C4-2B (cell line): ENCODE measurements around the gene LRPAP1.
"Not testable (repeated sequence)": the region's sequence is repeated elsewhere in the genome, so short reads cannot be mapped to it uniquely, and the experiment has no call there.

Experiments used
- ZFX ChIP-seq: fragments of 450-650 bp; IDR thresholded peaks from 2 replicates; pipeline ENCODE4 v1.6.1; 2017
- TF ChIP-seq, protein P1 (sequence below): fragments of 450-650 bp; conservative IDR thresholded peaks from 2 replicates; pipeline ENCODE4 v1.5.1; 2017; ENCODE audit warnings: mild to moderate bottlenecking

DNA sequence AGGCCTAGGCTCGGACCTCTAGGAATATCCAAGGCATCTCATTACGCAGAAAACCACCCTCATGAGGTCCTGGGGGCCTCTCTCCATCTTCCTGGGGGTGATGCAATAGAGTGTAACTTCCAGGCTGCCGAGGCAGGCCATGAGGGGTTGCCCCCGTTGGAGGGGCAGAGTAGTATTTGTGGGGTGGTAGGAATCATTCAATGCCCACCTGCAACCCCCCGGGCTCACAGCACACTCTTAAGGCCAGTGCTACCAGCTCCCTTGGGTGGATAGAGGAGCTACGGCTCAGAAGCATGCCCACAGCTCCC lies 17.4 kb upstream of the LRPAP1 start:
- TF ChIP-seq, protein P1, sequence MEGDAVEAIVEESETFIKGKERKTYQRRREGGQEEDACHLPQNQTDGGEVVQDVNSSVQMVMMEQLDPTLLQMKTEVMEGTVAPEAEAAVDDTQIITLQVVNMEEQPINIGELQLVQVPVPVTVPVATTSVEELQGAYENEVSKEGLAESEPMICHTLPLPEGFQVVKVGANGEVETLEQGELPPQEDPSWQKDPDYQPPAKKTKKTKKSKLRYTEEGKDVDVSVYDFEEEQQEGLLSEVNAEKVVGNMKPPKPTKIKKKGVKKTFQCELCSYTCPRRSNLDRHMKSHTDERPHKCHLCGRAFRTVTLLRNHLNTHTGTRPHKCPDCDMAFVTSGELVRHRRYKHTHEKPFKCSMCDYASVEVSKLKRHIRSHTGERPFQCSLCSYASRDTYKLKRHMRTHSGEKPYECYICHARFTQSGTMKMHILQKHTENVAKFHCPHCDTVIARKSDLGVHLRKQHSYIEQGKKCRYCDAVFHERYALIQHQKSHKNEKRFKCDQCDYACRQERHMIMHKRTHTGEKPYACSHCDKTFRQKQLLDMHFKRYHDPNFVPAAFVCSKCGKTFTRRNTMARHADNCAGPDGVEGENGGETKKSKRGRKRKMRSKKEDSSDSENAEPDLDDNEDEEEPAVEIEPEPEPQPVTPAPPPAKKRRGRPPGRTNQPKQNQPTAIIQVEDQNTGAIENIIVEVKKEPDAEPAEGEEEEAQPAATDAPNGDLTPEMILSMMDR = not testable (repeated sequence)
- TF ChIP-seq ZFX = not testable (repeated sequence)
